Bronchus fibroblast of lung (primary cell): ENCODE measurements around the gene AGFG2. TPM values are rescaled to one million over a fixed set of nuclear protein-coding genes. Genes with fewer than 3 reads are reported as not detected.

Source experiments
- total RNA-seq: library from RNA; depleted of rRNA; stranded (reverse); fragments of >200 nt; gene quantifications from 2 replicates; pipeline ENCODE4 v1.2.3, GENCODE V29; 2015

The AGFG2 gene
- total RNA-seq, result 9.1 and 16.0 TPM in 2 replicates

GRCh38 chr7:100538654-100539435 is at the start of gene AGFG2:
Gene AGFG2, plus strand, starts transcription at chr7:100539203. Its CDS starts 144 bp downstream, at chr7:100539347.

GRCh38 chr7:100573691-100574361 is 34.8 kb downstream of the AGFG2 start, which contains the start of gene SAP25:
Gene SAP25, minus strand, starts transcription at chr7:100573900. Its CDS starts 158 bp downstream, at chr7:100573742.

GRCh38 chr7:100585511-100586265 is 46.7 kb downstream of the AGFG2 start, which contains the start of gene LRCH4:
Gene LRCH4, minus strand, starts transcription at chr7:100586129. Its CDS starts 29 bp downstream, at chr7:100586100.

GRCh38 chr7:100586266-100587025 is 47.4 kb downstream of the AGFG2 start, which contains the start of gene FBXO24:
Gene FBXO24, plus strand, starts transcription at chr7:100586328. Its CDS starts 298 bp downstream, at chr7:100586626.

GRCh38 chr7:100611983-100612729 is 73.2 kb downstream of the AGFG2 start, which contains the start of gene MOSPD3:
Gene MOSPD3, plus strand, starts transcription at chr7:100612540. Its CDS starts 252 bp downstream, at chr7:100612792.

Other genes with a start within 250 kb of the AGFG2 start
- gene SPDYE3, start 231.5 kb upstream of the AGFG2 start, total RNA-seq, result not detected in 2 replicates
- 9.1 and 10.4 TPM in 2 replicates for gene PILRB, start 181.1 kb upstream of the AGFG2 start, total RNA-seq
- under 0.01 TPM in 1 of 2 replicates, not detected in the other for gene PILRA, start 165.7 kb upstream of the AGFG2 start, total RNA-seq
- gene ZCWPW1, start 110.5 kb upstream of the AGFG2 start, total RNA-seq, result 0.30 and 0.50 TPM in 2 replicates
- 29.9 and 31.5 TPM in 2 replicates for gene MEPCE, start 109.4 kb upstream of the AGFG2 start, total RNA-seq
- 46.5 and 62.0 TPM in 2 replicates for gene PPP1R35, start 102.7 kb upstream of the AGFG2 start, total RNA-seq
- 1.8 and 2.7 TPM in 2 replicates for gene SPACDR, start 74.9 kb upstream of the AGFG2 start, total RNA-seq
- 47.4 and 52.5 TPM in 2 replicates for gene TSC22D4, start 60.0 kb upstream of the AGFG2 start, total RNA-seq
- 1.8 and 3.9 TPM in 2 replicates for gene NYAP1, start 55.3 kb upstream of the AGFG2 start, total RNA-seq
- gene SAP25, start 34.7 kb downstream of the AGFG2 start, total RNA-seq, result 0.34 and 1.2 TPM in 2 replicates
- gene LRCH4, start 46.9 kb downstream of the AGFG2 start, total RNA-seq, result 34.2 and 58.7 TPM in 2 replicates
- 0.50 and 1.0 TPM in 2 replicates for gene FBXO24, start 47.1 kb downstream of the AGFG2 start, total RNA-seq
- 396 and 411 TPM in 2 replicates for gene PCOLCE, start 63.2 kb downstream of the AGFG2 start, total RNA-seq
- 17.2 and 21.4 TPM in 2 replicates for gene MOSPD3, start 73.3 kb downstream of the AGFG2 start, total RNA-seq
- 0.17 and 0.30 TPM in 2 replicates for gene TFR2, start 102.3 kb downstream of the AGFG2 start, total RNA-seq
- gene ACTL6B, start 117.2 kb downstream of the AGFG2 start, total RNA-seq, result not detected in 2 replicates
- gene GNB2, start 134.5 kb downstream of the AGFG2 start, total RNA-seq, result 283 and 322 TPM in 2 replicates
- gene GIGYF1, start 155.0 kb downstream of the AGFG2 start, total RNA-seq, result 9.2 and 11.8 TPM in 2 replicates
- gene POP7, start 166.9 kb downstream of the AGFG2 start, total RNA-seq, result 56.2 and 63.2 TPM in 2 replicates
- not detected in 2 replicates for gene EPO, start 181.3 kb downstream of the AGFG2 start, total RNA-seq
- not detected in 2 replicates for gene ZAN, start 194.4 kb downstream of the AGFG2 start, total RNA-seq